Measurements from ENCODE around the gene SESN3.

SESN3 gene

GRCh38 chr11:95268391-95268790 lies 37.4 kb upstream of the SESN3 start:
- TF ChIP-seq, protein P1, sequence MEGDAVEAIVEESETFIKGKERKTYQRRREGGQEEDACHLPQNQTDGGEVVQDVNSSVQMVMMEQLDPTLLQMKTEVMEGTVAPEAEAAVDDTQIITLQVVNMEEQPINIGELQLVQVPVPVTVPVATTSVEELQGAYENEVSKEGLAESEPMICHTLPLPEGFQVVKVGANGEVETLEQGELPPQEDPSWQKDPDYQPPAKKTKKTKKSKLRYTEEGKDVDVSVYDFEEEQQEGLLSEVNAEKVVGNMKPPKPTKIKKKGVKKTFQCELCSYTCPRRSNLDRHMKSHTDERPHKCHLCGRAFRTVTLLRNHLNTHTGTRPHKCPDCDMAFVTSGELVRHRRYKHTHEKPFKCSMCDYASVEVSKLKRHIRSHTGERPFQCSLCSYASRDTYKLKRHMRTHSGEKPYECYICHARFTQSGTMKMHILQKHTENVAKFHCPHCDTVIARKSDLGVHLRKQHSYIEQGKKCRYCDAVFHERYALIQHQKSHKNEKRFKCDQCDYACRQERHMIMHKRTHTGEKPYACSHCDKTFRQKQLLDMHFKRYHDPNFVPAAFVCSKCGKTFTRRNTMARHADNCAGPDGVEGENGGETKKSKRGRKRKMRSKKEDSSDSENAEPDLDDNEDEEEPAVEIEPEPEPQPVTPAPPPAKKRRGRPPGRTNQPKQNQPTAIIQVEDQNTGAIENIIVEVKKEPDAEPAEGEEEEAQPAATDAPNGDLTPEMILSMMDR (IDR thresholded peaks at IDR 0.05; ENCODE audit: control insufficient read depth, insufficient read depth, low read depth, low read length, missing control alignments) = no peak
- DNase-seq (ENCODE audit: low read depth) = no peak
- H3K4me3 ChIP-seq (ENCODE audit: control insufficient read depth, low read depth, low read length) = no peak overlapping the region

DNA sequence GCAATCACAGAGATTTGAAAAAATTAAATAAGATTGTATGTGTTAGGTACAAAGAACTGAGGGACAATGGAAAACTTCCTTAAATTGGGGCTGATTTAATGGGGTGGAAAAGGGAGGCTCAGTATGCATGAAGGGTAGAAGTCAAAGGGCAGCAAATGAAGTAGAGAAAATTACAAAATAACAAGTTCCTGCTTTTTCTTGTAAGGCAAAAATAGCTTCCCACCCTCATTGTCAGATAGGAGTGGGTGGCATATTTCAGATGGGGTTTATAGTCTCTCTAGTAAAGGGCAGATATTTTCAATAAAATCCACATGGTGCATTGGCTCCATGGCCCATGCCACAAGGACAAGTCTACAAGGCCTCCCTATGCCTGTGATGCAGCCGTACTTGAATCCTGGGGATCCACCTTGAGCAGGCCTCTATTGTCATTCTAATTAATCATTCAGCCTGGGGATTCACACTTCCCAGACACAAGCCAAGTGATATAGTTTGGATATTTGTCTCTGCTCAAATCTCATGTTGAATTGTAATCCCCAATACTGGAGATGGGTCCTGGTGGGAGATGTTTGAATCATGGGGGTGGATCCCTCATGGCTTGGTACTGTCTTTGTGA lies 36.7 kb upstream of the SESN3 start:
- no peak overlapping the region for H3K4me3 ChIP-seq (ENCODE audit: control insufficient read depth, low read depth, low read length)
- DNase-seq (ENCODE audit: low read depth) = no peak
- TF ChIP-seq, protein P1 (IDR thresholded peaks at IDR 0.05; ENCODE audit: control insufficient read depth, insufficient read depth, low read depth, low read length, missing control alignments) = no peak

GRCh38 chr11:95266751-95267374 lies 35.9 kb upstream of the SESN3 start:
- DNase-seq (ENCODE audit: low read depth) = no peak
- TF ChIP-seq, protein P1 (IDR thresholded peaks at IDR 0.05; ENCODE audit: control insufficient read depth, insufficient read depth, low read depth, low read length, missing control alignments) = no peak
- H3K4me3 ChIP-seq (ENCODE audit: control insufficient read depth, low read depth, low read length) = no peak overlapping the region

- TF ChIP-seq, protein P1 (IDR thresholded peaks at IDR 0.05; ENCODE audit: control insufficient read depth, insufficient read depth, low read depth, low read length, missing control alignments) = no peak
- no peak for DNase-seq (ENCODE audit: low read depth)
- no peak overlapping the region for H3K4me3 ChIP-seq (ENCODE audit: control insufficient read depth, low read depth, low read length)
Measured at GRCh38 chr11:95264881-95265280, 33.9 kb upstream of the SESN3 start.

- TF ChIP-seq, protein P1 (IDR thresholded peaks at IDR 0.05; ENCODE audit: control insufficient read depth, insufficient read depth, low read depth, low read length, missing control alignments) = no peak
- no peak overlapping the region for H3K4me3 ChIP-seq (ENCODE audit: control insufficient read depth, low read depth, low read length)
- DNase-seq (ENCODE audit: low read depth) = no peak
Measured at GRCh38 chr11:95262994-95263765, 32.2 kb upstream of the SESN3 start.

DNA sequence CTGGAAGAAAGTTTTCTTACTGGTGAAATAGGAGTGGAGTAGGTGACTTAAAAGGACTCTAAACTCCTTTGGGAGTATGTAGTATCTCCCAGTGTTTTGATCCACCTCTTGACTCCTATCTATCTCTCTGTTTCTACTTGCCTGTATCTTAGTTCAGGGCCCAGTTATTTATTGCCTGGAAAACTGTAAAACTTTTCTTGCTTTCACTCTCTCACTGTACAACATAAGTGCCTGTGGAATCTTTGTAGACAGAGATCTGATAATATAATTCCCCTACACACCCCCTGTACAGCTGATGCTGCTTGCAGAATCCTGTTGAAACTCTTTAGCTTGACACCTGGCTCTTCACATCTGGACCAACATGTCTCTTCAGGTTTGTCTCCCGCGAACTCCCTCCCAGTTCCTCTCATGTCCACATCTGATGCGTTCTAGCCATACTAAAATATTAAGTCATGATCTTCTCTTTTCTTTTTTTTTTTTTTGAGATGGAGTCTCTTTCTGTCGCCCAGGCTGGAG lies 26.5 kb upstream of the SESN3 start:
- no peak overlapping the region for H3K4me3 ChIP-seq (ENCODE audit: control insufficient read depth, low read depth, low read length)
- TF ChIP-seq, protein P1 (IDR thresholded peaks at IDR 0.05; ENCODE audit: control insufficient read depth, insufficient read depth, low read depth, low read length, missing control alignments) = no peak
- DNase-seq (ENCODE audit: low read depth) = no peak
